Activated CD4-positive, alpha-beta memory T cell treated with anti-CD3 and anti-CD28 coated beads for 36 hours (primary cell): Measurements from ENCODE around the gene ZNF253. TPM values are rescaled to one million over a fixed set of nuclear protein-coding genes. Genes with fewer than 3 reads are reported as not detected.
A peak's percentile ranks its signal among the peaks of the same experiment; 100 is the strongest.
"Not testable (repeated sequence)": the region's sequence is repeated elsewhere in the genome, so short reads cannot be mapped to it uniquely, and the experiment has no call there.

ENCODE experiments used
- CTCF ChIA-PET: fragments of 350-600 bp; sonication (Branson Sonifier 250); formaldehyde crosslinking; loops from one replicate; lab custom pipeline; 2021; ENCODE audit warnings: antibody characterized with exemption, inconsistent platforms; lab: Charles Lee
- POLR2A ChIA-PET: fragments of 350-600 bp; sonication (Branson Sonifier 250); formaldehyde crosslinking; loops from one replicate; lab custom pipeline; 2021; ENCODE audit warnings: antibody characterized with exemption; lab: Charles Lee
- DNase-seq: peaks from one replicate; pipeline ENCODE4 v3.0.0-alpha.2; 2020
- H3K27ac Mint-ChIP-seq: one replicate; pipeline ENCODE4 v1.8.0; 2021; ENCODE audit warnings: mixed read lengths
- H3K27me3 Mint-ChIP-seq: one replicate; pipeline ENCODE4 v1.8.0; 2021; ENCODE audit warnings: mixed read lengths
- H3K36me3 Mint-ChIP-seq: one replicate; pipeline ENCODE4 v1.8.0; 2021; ENCODE audit warnings: mixed read lengths
- H3K4me1 Mint-ChIP-seq: one replicate; pipeline ENCODE4 v1.8.0; 2021; ENCODE audit warnings: low read depth, mixed read lengths
- H3K4me3 Mint-ChIP-seq: one replicate; pipeline ENCODE4 v1.8.0; 2021; ENCODE audit warnings: mild to moderate bottlenecking, mixed read lengths
- H3K9me3 Mint-ChIP-seq: one replicate; pipeline ENCODE4 v1.8.0; 2021; ENCODE audit warnings: mixed read lengths
- intact Hi-C: fragments of 100-400 bp; cut with micrococcal nuclease; formaldehyde crosslinking; loops from one replicate; pipeline ENCODE4 v1.15.1; 2023
- total RNA-seq, 2 experiments: library from RNA; stranded (reverse); gene quantifications; one replicate each; pipeline ENCODE4 v1.2.3, GENCODE V29; 2021

The ZNF253 gene
- total RNA-seq, 2 experiments from 2014 or later: 11.0 to 12.9 TPM

DNA sequence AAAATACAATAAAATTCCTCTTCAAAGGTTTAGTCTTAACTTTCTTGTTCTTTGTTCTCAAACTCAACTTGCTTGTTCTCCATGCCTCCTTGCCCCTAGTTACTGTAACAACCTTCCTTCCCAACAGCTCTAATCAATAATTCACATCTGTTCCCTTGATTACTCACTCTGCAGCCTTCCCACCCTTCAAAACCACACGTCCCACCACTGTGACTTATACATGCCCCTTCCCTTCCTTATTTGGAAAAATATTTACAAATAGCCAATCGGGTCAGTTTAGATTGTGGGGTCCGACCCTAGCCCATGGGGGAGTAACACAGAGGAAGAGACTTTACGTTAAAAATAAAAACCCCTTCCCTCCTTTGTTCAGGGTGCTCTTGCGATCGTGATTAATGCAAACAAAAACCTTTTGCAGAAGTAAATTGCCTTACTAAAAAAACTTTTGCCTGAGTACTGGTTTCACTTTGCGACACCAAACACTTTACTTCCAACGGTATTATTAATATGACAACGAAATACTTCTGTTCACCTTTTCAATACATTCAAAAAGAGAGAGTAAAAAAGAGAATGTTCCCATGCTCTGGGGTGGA is 34.6 kb downstream of the ZNF253 start:
- peak; percentile 20 for DNase-seq
- peak overlapping the region; percentile 96 for H3K27ac Mint-ChIP-seq
- peaks cover 30% of the 10 kb centered on the region for H3K4me1 Mint-ChIP-seq
- peaks cover 38% of the 10 kb centered on the region for H3K36me3 Mint-ChIP-seq
- H3K27me3 Mint-ChIP-seq: no peaks in the 10 kb centered on the region
- POLR2A ChIA-PET: interaction anchor here (0.7 to 3.3 kb wide), 8 partner anchors 28 to 238 kb away, joined by 3 to 31 read pairs (median 6); partner anchors contain the start of genes ZNF101, ZNF253 and ZNF506
- intact Hi-C loops: loop anchor here (1.0 to 2.0 kb wide), 5 partner anchors 27 to 231 kb away; partner anchors contain the start of genes ZNF101 and ZNF14
- peak overlapping the region; percentile 98 for H3K4me3 Mint-ChIP-seq
- CTCF ChIA-PET: interaction anchor here (0.6 to 2.1 kb wide), 5 partner anchors 34 to 409 kb away, joined by 3 to 7 read pairs (median 3); partner anchors contain the start of genes ZNF253 and ZNF506
- H3K9me3 Mint-ChIP-seq: peaks cover 43% of the 10 kb centered on the region

DNA sequence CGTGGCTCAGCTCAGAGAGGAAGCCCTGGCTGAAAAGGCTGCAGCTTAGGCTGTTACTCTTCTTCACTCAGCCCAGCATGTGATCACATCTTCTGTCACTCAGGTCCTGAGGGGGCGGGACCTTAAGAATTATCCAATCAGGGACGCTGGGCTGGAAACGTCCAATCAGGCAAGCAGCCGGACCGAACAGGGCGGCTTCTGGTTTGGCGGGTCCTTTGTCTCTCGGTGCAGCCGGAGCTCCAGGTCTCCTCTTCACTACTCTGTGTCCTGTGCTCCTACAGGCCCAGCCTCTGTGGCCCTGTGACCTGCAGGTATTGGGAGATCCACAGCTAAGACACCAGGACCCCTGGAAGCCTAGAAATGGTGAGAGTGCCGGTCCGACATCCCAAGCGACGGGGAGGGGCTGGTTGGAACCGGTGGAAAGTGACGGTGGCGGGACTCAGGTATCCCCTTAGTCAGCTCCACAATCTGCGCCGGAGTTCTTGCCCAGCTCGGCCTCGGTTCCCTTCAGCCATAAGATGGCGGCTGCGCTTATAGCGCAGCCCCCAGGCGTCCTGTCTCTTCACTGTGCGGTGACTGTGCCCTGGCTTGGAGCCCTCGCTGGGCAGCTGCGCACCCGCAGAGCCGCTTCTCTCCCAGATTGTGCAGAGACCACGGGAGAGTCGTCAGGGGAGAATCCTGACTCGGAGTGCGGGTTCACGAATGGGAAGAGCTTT is 35.2 kb downstream of the ZNF253 start, which contains the start of gene ZNF93:
ZNF93 (plus strand) TSS at position 218 of the 716 bp plus-strand sequence; CDS start at position 361, 143 bp downstream.
- H3K4me3 Mint-ChIP-seq: peak within 1 kb of the TSS; percentile 98
- peak; percentile 96 for DNase-seq
- CTCF ChIA-PET: interaction anchor here (0.6 to 2.1 kb wide), 7 partner anchors 26 to 410 kb away, joined by 3 to 7 read pairs (median 3); partner anchors contain the start of genes ZNF253 and ZNF506
- intact Hi-C loops: loop anchor here (1.0 to 2.0 kb wide), 6 partner anchors 28 to 232 kb away; partner anchors contain the start of genes ZNF101, ZNF14 and ZNF506
- H3K4me1 Mint-ChIP-seq: peaks cover 35% of the 10 kb centered on the region
- H3K27me3 Mint-ChIP-seq: no peaks in the 10 kb centered on the region
- peaks cover 36% of the 10 kb centered on the region for H3K9me3 Mint-ChIP-seq
- POLR2A ChIA-PET: interaction anchor here (0.7 to 3.3 kb wide), 10 partner anchors 10 to 232 kb away, joined by 3 to 31 read pairs (median 4); partner anchors contain the start of genes ZNF101, ZNF253 and ZNF506
- peak within 1 kb of the TSS; percentile 96 for H3K27ac Mint-ChIP-seq
- H3K36me3 Mint-ChIP-seq: peaks cover 33% of the 10 kb centered on the region

DNA sequence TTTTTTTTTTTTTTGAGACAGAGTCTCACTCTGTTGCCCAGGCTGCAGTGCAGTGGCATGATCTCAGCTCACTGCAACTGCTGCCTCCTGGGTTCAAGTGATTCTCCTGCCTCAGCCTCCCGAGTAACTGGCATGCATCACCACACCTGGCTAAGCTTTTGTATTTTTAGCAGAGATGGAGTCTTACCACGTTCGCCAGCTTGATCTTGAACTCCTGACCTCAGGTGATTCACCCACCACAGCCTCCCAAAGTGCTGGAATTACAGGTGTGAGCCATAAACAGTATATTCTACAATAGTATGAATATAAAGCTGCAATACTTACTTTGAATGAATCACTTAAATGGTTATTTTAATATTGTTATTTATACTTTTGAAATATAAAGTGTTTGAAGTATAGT is 41.9 kb downstream of the ZNF253 start:
- H3K36me3 Mint-ChIP-seq: peaks cover 36% of the 10 kb centered on the region
- peak; percentile 13 for DNase-seq
- H3K27me3 Mint-ChIP-seq, intact Hi-C loops, H3K27ac Mint-ChIP-seq, H3K4me3 Mint-ChIP-seq, CTCF ChIA-PET, POLR2A ChIA-PET, H3K9me3 Mint-ChIP-seq: not testable (repeated sequence)
- H3K4me1 Mint-ChIP-seq: peaks cover 39% of the 10 kb centered on the region

DNA sequence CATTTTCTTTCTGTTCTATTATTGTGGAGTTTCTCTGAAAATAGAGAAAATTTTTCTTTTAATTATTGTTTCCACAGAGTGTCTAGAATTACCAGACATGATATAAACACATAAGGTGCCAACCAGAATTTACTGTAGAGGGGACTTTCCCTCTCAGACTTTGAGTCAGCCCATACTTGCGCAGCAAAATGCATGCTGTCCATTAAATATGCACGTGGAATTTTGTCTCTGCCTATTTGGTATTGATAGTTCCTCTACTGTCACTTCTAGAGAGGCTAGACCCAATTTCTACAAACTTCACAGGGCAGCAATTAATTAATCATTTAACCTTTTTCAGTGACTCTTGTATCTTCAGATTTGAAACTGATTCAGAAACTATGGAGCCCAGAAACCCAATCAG is 44.0 kb downstream of the ZNF253 start:
- POLR2A ChIA-PET: no interaction called here

DNA sequence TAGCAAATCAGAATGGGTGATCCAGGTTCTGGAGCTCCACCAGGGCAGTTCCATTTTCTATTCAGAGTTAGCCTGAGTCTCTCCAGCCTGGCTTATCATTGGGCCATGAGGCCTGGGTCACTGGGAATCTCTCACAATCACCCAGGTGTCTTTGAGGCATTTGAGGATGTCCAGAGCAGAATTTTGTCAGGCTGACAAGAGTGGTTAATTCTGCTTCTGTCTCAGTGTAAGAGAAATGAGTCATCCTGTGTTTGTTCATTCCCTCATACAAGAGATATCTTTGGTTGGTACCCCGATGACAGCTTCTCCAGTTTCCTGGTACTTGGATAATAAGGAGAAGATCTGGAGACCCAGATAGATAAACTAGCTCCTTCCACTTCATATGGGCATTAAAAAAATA is 45.5 kb downstream of the ZNF253 start:
- Mint-ChIP-seq H3K9me3 (no peaks in the 10 kb centered on the region), H3K4me3 (no peak overlapping the region), H3K36me3 (peaks cover 21% of the 10 kb centered on the region), H3K4me1 (peaks cover 15% of the 10 kb centered on the region), H3K27me3 (no peaks in the 10 kb centered on the region), H3K27ac (no peak overlapping the region)
- ChIA-PET CTCF (no interaction called here), POLR2A (interaction anchor here (1.5 kb wide), 1 partner anchor 9 kb away, joined by 4 read pairs; no protein-coding TSS in a partner anchor)
- no peak for DNase-seq
- intact Hi-C loops: no loop called here

More for the DNA sequence above, 44.0 kb downstream of the ZNF253 start:
- Mint-ChIP-seq H3K27ac (no peak overlapping the region), H3K9me3 (no peaks in the 10 kb centered on the region), H3K4me3 (no peak overlapping the region), H3K4me1 (peaks cover 28% of the 10 kb centered on the region), H3K36me3 (peaks cover 25% of the 10 kb centered on the region), H3K27me3 (no peaks in the 10 kb centered on the region)
- DNase-seq: no peak
- CTCF ChIA-PET: no interaction called here
- intact Hi-C loops: no loop called here

DNA sequence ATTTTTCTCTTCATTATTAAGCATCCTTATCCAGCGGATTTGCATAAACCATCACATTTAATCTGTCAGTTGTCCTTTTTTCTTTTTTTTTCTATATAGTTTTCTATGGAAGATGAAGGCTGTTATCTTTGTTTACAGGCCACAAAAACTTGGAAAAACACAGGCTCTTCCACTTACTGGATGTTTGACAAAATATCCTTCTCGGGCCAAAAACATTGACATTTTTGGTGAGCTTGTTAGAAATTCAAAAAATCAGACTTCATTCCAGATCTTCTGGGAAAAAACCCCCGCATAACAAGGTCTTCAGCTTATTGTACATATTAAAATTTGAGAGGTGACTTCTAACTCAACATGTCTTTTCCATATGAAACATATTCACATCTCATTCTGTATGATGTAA is 48.9 kb downstream of the ZNF253 start:
- H3K4me1 Mint-ChIP-seq: peaks cover 8% of the 10 kb centered on the region
- peaks cover 32% of the 10 kb centered on the region for H3K36me3 Mint-ChIP-seq
- H3K27me3 Mint-ChIP-seq: no peaks in the 10 kb centered on the region
- POLR2A ChIA-PET: interaction anchor here (1.2 kb wide), 1 partner anchor 12 kb away, joined by 3 read pairs; no protein-coding TSS in a partner anchor
- intact Hi-C loops: no loop called here
- DNase-seq: no peak
- peaks cover 7% of the 10 kb centered on the region for H3K9me3 Mint-ChIP-seq
- CTCF ChIA-PET: interaction anchor here (0.6 kb wide), 2 partner anchors 125 to 542 kb away, joined by 3 read pairs; no protein-coding TSS in a partner anchor
- H3K4me3 Mint-ChIP-seq: no peak overlapping the region
- H3K27ac Mint-ChIP-seq: no peak overlapping the region

DNA sequence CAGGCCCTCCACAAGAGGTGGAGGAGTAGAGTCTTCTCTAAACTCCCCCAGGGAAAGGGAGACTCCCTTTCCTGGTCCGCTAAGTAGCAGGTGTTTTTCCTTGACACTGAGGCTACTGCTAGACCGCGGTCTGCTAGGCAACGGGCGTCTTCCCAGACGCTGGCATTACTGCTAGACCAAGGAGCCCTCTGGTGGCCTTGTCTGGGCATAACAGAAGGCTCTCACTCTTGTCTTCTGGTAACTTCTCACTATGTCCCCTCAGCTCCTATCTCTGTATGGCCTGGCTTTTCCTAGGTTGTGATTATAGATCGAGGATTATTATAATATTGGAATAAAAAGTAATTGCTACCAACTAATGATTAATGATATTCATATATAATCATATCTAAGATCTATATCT is 64.7 kb downstream of the ZNF253 start:
- peaks cover 53% of the 10 kb centered on the region for H3K9me3 Mint-ChIP-seq
- CTCF ChIA-PET: interaction anchor here (0.9 to 1.9 kb wide), 3 partner anchors 109 to 376 kb away, joined by 3 read pairs; partner anchors contain the start of gene ZNF506

DNA sequence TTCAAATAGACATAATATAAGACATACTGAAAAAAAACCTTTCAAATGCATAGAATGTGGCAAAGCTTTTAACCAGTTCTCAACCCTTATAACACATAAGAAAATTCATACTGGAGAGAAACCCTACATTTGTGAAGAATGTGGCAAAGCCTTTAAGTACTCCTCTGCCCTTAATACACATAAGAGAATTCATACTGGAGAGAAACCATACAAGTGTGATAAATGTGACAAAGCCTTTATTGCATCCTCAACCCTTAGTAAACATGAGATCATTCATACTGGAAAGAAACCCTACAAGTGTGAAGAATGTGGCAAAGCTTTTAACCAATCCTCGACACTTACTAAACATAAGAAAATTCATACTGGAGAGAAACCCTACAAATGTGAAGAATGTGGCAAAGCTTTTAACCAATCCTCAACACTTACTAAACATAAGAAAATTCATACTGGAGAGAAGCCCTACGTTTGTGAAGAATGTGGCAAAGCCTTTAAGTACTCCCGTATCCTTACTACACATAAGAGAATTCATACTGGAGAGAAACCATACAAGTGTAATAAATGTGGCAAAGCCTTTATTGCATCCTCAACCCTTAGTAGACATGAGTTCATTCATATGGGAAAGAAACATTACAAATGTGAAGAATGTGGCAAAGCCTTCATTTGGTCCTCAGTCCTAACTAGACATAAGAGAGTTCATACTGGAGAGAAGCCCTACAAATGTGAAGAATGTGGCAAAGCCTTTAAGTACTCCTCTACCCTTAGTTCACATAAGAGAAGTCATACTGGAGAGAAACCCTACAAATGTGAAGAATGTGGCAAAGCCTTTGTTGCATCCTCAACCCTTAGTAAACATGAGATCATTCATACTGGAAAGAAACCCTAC is 68.0 kb downstream of the ZNF253 start:
- CTCF ChIA-PET: interaction anchor here (0.6 kb wide), 1 partner anchor 30 kb away, joined by 3 read pairs; no protein-coding TSS in a partner anchor
- DNase-seq, POLR2A ChIA-PET, H3K27me3 Mint-ChIP-seq, H3K4me1 Mint-ChIP-seq, H3K27ac Mint-ChIP-seq, H3K4me3 Mint-ChIP-seq, intact Hi-C loops: not testable (repeated sequence)
- Mint-ChIP-seq H3K9me3 (peaks cover 75% of the 10 kb centered on the region), H3K36me3 (peaks cover 48% of the 10 kb centered on the region)

More for the DNA sequence above, 64.7 kb downstream of the ZNF253 start:
- H3K27ac Mint-ChIP-seq, POLR2A ChIA-PET, H3K27me3 Mint-ChIP-seq, intact Hi-C loops, H3K4me1 Mint-ChIP-seq, H3K4me3 Mint-ChIP-seq: not testable (repeated sequence)
- DNase-seq: peak; percentile 53
- peaks cover 72% of the 10 kb centered on the region for H3K36me3 Mint-ChIP-seq

DNA sequence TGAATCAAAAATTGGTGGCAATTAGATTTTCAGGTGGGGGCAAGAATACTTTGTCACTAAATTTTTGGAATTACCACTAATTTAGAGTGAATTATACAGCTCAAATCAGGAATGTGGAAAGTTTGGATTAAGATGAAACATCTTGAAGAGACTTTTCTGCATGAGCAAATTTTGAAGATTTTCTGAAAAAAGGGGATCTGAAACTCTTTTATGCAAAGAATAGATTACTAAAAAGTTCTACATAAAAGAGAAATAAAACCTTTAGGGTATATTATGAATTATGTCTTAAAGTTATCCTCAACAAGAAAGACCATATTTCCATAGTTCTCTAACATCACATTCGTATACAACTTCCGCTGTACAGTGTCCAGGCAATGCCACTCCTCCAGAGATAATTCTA is 71.7 kb downstream of the ZNF253 start:
- ChIA-PET CTCF (no interaction called here), POLR2A (no interaction called here)
- DNase-seq: no peak
- H3K9me3 Mint-ChIP-seq: peaks cover 83% of the 10 kb centered on the region
- H3K4me1 Mint-ChIP-seq: no peaks in the 10 kb centered on the region
- intact Hi-C loops: no loop called here
- no peak overlapping the region for H3K27ac Mint-ChIP-seq
- H3K27me3 Mint-ChIP-seq: no peaks in the 10 kb centered on the region
- peaks cover 32% of the 10 kb centered on the region for H3K36me3 Mint-ChIP-seq
- H3K4me3 Mint-ChIP-seq: no peak overlapping the region

DNA sequence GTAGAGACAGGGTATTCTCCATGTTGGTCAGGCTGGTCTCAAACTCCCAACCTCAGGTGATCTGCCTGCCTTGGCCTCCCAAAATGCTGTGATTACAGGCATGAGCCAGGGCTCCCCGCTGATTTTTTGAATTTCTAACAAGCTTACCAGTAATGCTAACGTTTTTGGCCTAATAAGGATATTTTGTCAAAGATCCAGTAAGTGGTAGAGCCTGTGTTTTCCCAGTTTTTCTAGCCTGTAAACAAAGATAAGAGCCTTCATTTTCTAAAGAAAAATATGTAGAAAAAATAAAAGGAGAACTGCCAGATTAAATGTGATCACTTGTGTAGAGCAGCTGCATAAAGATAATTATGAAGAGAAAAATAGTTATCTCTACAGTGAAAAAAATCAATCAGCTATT is 72.8 kb downstream of the ZNF253 start:
- DNase-seq: no peak
- no peak overlapping the region for H3K4me3 Mint-ChIP-seq
- POLR2A ChIA-PET: no interaction called here
- intact Hi-C loops: no loop called here
- H3K4me1 Mint-ChIP-seq: no peaks in the 10 kb centered on the region
- peaks cover 73% of the 10 kb centered on the region for H3K9me3 Mint-ChIP-seq
- CTCF ChIA-PET: no interaction called here
- no peak overlapping the region for H3K27ac Mint-ChIP-seq
- H3K27me3 Mint-ChIP-seq: no peaks in the 10 kb centered on the region
- peaks cover 22% of the 10 kb centered on the region for H3K36me3 Mint-ChIP-seq

DNA sequence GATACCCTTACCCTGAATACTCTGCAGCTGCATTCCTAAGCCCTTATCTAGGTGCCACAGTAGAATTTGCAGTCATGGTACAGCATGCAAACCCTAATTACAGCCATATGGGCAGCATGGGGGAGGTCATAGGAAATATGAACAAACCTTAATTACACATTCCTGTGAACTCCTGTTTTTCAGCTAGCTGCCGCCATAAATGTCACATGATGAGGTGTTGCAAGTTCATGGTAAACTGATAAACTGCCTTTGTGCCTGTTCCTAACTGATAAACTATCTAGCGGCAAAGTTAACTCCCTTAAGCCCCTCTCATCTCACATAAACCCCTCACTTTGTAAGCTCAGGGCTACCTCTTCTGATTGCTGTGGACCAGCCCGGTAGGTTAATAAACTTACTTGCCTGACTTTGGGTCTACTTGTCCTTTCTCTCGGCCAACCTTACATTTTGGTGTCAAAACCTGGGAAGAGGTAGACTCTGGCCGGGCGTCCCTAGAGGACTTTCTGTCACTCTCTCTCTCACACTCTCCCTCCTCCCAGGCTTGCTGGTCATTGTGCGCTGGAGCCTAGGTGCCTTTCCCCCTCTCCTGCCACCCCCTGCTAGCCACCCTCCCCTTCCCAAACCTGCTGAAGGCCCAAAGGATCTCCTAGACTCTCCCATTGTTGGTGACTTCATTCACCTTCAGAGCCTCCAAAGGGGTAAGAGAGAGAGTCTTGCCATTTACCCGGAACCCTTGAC is 78.3 kb downstream of the ZNF253 start:
- ChIA-PET POLR2A (interaction anchor here (0.5 kb wide), 1 partner anchor 132 kb away, joined by 3 read pairs; no protein-coding TSS in a partner anchor), CTCF (no interaction called here)
- Mint-ChIP-seq H3K9me3 (peaks cover 23% of the 10 kb centered on the region), H3K27me3 (no peaks in the 10 kb centered on the region), H3K27ac (no peak overlapping the region), H3K36me3 (peaks cover 2% of the 10 kb centered on the region), H3K4me1 (no peaks in the 10 kb centered on the region), H3K4me3 (no peak overlapping the region)
- intact Hi-C loops: no loop called here
- DNase-seq: no peak
